Measurements from ENCODE around the gene COL4A6. TPM values are rescaled to one million over a fixed set of nuclear protein-coding genes. Genes with fewer than 3 reads are reported as not detected.

COL4A6 gene
- total and polyA plus RNA-seq, 10 of the 15 experiments (the other 5 are each of a cell fraction or from before 2014, with no cell fraction given): 0.02 to 0.56 (median 0.05) TPM; not detected in 3

DNA sequence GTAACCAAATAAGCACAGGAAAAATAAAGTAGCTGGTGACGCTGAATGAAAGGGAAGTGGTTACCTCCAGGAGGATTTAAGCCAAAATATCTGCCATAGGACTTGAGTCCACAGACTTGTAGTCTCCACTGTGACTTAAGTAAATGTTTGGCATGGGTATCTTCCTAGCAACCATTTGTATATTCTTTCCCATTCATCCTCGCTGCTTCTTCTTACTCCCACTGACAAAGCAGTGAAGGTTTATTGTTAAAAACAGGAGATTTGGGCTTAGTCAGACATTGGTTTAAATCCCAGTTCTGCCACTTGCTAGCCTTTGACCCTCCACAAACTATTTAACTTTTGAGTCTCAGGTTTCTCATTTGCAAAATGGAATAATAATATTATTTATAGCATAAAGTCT lies 22.3 kb downstream of the COL4A6 start:
- H3K4me1 ChIP-seq (ENCODE audit: control insufficient read depth, insufficient read depth, low read length): no peaks in the 10 kb centered on the region
- in situ Hi-C loops (cut with MboI) (no loop called here), intact Hi-C loops (cut with micrococcal nuclease; ENCODE audit: unreplicated experiment) (no loop called here)
- RAD21 ChIA-PET (ENCODE audit: unreplicated experiment): no interaction called here
- H3K27ac ChIP-seq (ENCODE audit: control insufficient read depth, insufficient read depth): no peak overlapping the region
- SMC1A ChIA-PET (ENCODE audit: uncharacterized antibody, unreplicated experiment): interaction anchor here (1.1 kb wide), 1 partner anchor 18 kb away, joined by 3 read pairs; no protein-coding TSS in a partner anchor
- H3K36me3 ChIP-seq (ENCODE audit: control insufficient read depth in 2 of 2, insufficient read depth in 2 of 2, low read length in 1 of 2): no peaks in the 10 kb centered on the region
- no peak for ATAC-seq
- CTCF ChIA-PET: no interaction called here
- no peaks in the 10 kb centered on the region; a peak in 1 of 4 replicates for H3K27me3 ChIP-seq (replicated peaks in 1 of 2; ENCODE audit: control insufficient read depth in 2 of 2, insufficient read depth in 2 of 2, low read length in 1 of 2)
- no peak for FAIRE-seq
- no peaks in the 10 kb centered on the region for H3K79me2 ChIP-seq (ENCODE audit: control insufficient read depth, insufficient read depth, low read length)
- BruUV-seq (replicated peaks): no TSS peak
- no peak overlapping the region for H3K4me2 ChIP-seq (ENCODE audit: control insufficient read depth, insufficient read depth)
- H3K4me3 ChIP-seq: no peak overlapping the region
- no peaks in the 10 kb centered on the region for H4K20me1 ChIP-seq (ENCODE audit: control insufficient read depth, insufficient read depth)
- 3% methylated on average over 2 of the region's 2 CpGs for WGBS (ENCODE audit: insufficient coverage, insufficient replicate concordance, low lambda C conversion rate, missing lambda C conversion rate)
- POLR2A ChIA-PET: no interaction called here
- no peaks in the 10 kb centered on the region for H3K9me3 ChIP-seq (replicated peaks; ENCODE audit: control insufficient read depth, insufficient read depth, low read length)
- H2AFZ ChIP-seq (ENCODE audit: control insufficient read depth, low read depth, low read length): no peak overlapping the region
- DNase-seq (ENCODE audit: low read depth, low spot score): no peak
- no peak overlapping the region for H3K9ac ChIP-seq (ENCODE audit: control insufficient read depth, insufficient read depth, low read length)
- TF ChIP-seq EGR1 (IDR thresholded peaks at IDR 0.05; ENCODE audit: borderline replicate concordance in 1 of 2, low read depth in 2 of 2, low read length in 2 of 2): no peak
- no peak for TF ChIP-seq CHD2 (IDR thresholded peaks at IDR 0.05; ENCODE audit: borderline replicate concordance, low read depth, low read length)
- no peak for TF ChIP-seq EP300 (IDR thresholded peaks at IDR 0.05; ENCODE audit: borderline replicate concordance in 1 of 2, control insufficient read depth in 1 of 2, low read depth in 2 of 2, low read length in 2 of 2)
- TF ChIP-seq BACH1 (IDR thresholded peaks at IDR 0.05; ENCODE audit: borderline replicate concordance): no peak
- no peak for TF ChIP-seq MEF2B (IDR thresholded peaks at IDR 0.05; ENCODE audit: partially characterized antibody, poor library complexity, severe bottlenecking)
- no peak for TF ChIP-seq HCFC1 (IDR thresholded peaks at IDR 0.05; ENCODE audit: low read length)
- no peak for TF ChIP-seq POLR2AphosphoS5 (IDR thresholded peaks at IDR 0.05; ENCODE audit: low read length)
- no peak for TF ChIP-seq CREB1 (IDR thresholded peaks at IDR 0.05; ENCODE audit: low read depth)
- TF ChIP-seq, protein P1, sequence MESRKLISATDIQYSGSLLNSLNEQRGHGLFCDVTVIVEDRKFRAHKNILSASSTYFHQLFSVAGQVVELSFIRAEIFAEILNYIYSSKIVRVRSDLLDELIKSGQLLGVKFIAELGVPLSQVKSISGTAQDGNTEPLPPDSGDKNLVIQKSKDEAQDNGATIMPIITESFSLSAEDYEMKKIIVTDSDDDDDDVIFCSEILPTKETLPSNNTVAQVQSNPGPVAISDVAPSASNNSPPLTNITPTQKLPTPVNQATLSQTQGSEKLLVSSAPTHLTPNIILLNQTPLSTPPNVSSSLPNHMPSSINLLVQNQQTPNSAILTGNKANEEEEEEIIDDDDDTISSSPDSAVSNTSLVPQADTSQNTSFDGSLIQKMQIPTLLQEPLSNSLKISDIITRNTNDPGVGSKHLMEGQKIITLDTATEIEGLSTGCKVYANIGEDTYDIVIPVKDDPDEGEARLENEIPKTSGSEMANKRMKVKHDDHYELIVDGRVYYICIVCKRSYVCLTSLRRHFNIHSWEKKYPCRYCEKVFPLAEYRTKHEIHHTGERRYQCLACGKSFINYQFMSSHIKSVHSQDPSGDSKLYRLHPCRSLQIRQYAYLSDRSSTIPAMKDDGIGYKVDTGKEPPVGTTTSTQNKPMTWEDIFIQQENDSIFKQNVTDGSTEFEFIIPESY (IDR thresholded peaks at IDR 0.05): no peak
- no peak for TF ChIP-seq MXI1 (IDR thresholded peaks at IDR 0.05; ENCODE audit: low read depth, low read length)
- TF ChIP-seq IRF4 (IDR thresholded peaks at IDR 0.05; ENCODE audit: low read depth, low read length): no peak
- TF ChIP-seq, protein P2, sequence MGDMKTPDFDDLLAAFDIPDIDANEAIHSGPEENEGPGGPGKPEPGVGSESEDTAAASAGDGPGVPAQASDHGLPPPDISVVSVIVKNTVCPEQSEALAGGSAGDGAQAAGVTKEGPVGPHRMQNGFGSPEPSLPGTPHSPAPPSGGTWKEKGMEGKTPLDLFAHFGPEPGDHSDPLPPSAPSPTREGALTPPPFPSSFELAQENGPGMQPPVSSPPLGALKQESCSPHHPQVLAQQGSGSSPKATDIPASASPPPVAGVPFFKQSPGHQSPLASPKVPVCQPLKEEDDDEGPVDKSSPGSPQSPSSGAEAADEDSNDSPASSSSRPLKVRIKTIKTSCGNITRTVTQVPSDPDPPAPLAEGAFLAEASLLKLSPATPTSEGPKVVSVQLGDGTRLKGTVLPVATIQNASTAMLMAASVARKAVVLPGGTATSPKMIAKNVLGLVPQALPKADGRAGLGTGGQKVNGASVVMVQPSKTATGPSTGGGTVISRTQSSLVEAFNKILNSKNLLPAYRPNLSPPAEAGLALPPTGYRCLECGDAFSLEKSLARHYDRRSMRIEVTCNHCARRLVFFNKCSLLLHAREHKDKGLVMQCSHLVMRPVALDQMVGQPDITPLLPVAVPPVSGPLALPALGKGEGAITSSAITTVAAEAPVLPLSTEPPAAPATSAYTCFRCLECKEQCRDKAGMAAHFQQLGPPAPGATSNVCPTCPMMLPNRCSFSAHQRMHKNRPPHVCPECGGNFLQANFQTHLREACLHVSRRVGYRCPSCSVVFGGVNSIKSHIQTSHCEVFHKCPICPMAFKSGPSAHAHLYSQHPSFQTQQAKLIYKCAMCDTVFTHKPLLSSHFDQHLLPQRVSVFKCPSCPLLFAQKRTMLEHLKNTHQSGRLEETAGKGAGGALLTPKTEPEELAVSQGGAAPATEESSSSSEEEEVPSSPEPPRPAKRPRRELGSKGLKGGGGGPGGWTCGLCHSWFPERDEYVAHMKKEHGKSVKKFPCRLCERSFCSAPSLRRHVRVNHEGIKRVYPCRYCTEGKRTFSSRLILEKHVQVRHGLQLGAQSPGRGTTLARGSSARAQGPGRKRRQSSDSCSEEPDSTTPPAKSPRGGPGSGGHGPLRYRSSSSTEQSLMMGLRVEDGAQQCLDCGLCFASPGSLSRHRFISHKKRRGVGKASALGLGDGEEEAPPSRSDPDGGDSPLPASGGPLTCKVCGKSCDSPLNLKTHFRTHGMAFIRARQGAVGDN (IDR thresholded peaks at IDR 0.05): no peak
- TF ChIP-seq RBBP5 (conservative IDR thresholded peaks at IDR 0.05): no peak
- no peak for TF ChIP-seq SMARCA5 (IDR thresholded peaks at IDR 0.05)
- TF ChIP-seq, protein P3, sequence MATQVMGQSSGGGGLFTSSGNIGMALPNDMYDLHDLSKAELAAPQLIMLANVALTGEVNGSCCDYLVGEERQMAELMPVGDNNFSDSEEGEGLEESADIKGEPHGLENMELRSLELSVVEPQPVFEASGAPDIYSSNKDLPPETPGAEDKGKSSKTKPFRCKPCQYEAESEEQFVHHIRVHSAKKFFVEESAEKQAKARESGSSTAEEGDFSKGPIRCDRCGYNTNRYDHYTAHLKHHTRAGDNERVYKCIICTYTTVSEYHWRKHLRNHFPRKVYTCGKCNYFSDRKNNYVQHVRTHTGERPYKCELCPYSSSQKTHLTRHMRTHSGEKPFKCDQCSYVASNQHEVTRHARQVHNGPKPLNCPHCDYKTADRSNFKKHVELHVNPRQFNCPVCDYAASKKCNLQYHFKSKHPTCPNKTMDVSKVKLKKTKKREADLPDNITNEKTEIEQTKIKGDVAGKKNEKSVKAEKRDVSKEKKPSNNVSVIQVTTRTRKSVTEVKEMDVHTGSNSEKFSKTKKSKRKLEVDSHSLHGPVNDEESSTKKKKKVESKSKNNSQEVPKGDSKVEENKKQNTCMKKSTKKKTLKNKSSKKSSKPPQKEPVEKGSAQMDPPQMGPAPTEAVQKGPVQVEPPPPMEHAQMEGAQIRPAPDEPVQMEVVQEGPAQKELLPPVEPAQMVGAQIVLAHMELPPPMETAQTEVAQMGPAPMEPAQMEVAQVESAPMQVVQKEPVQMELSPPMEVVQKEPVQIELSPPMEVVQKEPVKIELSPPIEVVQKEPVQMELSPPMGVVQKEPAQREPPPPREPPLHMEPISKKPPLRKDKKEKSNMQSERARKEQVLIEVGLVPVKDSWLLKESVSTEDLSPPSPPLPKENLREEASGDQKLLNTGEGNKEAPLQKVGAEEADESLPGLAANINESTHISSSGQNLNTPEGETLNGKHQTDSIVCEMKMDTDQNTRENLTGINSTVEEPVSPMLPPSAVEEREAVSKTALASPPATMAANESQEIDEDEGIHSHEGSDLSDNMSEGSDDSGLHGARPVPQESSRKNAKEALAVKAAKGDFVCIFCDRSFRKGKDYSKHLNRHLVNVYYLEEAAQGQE (IDR thresholded peaks at IDR 0.05; ENCODE audit: low read depth, low read length): no peak
- TF ChIP-seq MYB (IDR thresholded peaks at IDR 0.05; ENCODE audit: borderline replicate concordance, low read depth, low read length): no peak
- TF ChIP-seq MTA3 (IDR thresholded peaks at IDR 0.05; ENCODE audit: borderline replicate concordance, low read length): no peak
